22Rv1 (cell line): Measurements from ENCODE around the gene NOP56.

ENCODE experiments used
- H3K27ac ChIP-seq: fragments of 450-650 bp; 2 replicates; pipeline ENCODE4 v1.5.1; 2017
- CTCF ChIP-seq: fragments of 450-650 bp; IDR thresholded peaks from 2 replicates; pipeline ENCODE4 v1.5.1; 2017; ENCODE audit warnings: mild to moderate bottlenecking
- ZFX ChIP-seq: fragments of 450-650 bp; IDR thresholded peaks from 2 replicates; pipeline ENCODE4 v1.6.1; 2017; ENCODE audit warnings: antibody characterized with exemption, borderline replicate concordance

The NOP56 gene

GRCh38 chr20:2698186-2698817 lies 45.9 kb downstream of the NOP56 start:
- H3K27ac ChIP-seq = no peak overlapping the region
- no peak for TF ChIP-seq CTCF
- no peak for TF ChIP-seq ZFX

GRCh38 chr20:2698912-2699311 lies 46.5 kb downstream of the NOP56 start:
- H3K27ac ChIP-seq = no peak overlapping the region
- TF ChIP-seq ZFX (no peak), CTCF (no peak)

- TF ChIP-seq ZFX (no peak), CTCF (no peak)
- no peak overlapping the region for H3K27ac ChIP-seq
These were observed 47.5 kb downstream of the NOP56 start for GRCh38 chr20:2699775-2700413.

GRCh38 chr20:2700913-2701620 lies 48.6 kb downstream of the NOP56 start:
- no peak overlapping the region for H3K27ac ChIP-seq
- TF ChIP-seq ZFX (no peak), CTCF (no peak)

GRCh38 chr20:2701671-2702081 lies 49.2 kb downstream of the NOP56 start:
- TF ChIP-seq CTCF = no peak
- no peak for TF ChIP-seq ZFX
- no peak overlapping the region for H3K27ac ChIP-seq

- H3K27ac ChIP-seq = no peak overlapping the region
- TF ChIP-seq ZFX = no peak
- TF ChIP-seq CTCF = no peak
These were observed 51.5 kb downstream of the NOP56 start for GRCh38 chr20:2703716-2704475.
